Measurements from ENCODE around the gene RPL13A.

Gene RPL13A

GRCh38 chr19:49481020-49481683, 6.3 kb upstream of the RPL13A start:
- H3K27ac ChIP-seq, result no peak overlapping the region
- no peaks in the 10 kb centered on the region for H3K9me3 ChIP-seq
- H3K4me1 ChIP-seq (ENCODE audit: control insufficient read depth in 1 of 2, insufficient read depth in 1 of 2, low read depth in 1 of 2, low read length in 1 of 2), result peaks cover 0 to 8% of the 10 kb centered on the region in 2 experiments
- H3K36me3 ChIP-seq, result no peaks in the 10 kb centered on the region
- H3K4me3 ChIP-seq (ENCODE audit: low read depth in 1 of 2, low read length in 1 of 2), result no peak overlapping the region
- H3K27me3 ChIP-seq, result no peaks in the 10 kb centered on the region
- TF ChIP-seq CTCF (IDR thresholded peaks at IDR 0.05), result no peak

- TF ChIP-seq CTCF (IDR thresholded peaks at IDR 0.05), result no peak
- Histone ChIP-seq H3K27ac (no peak overlapping the region), H3K4me3 (ENCODE audit: low read depth in 1 of 2, low read length in 1 of 2) (no peak overlapping the region), H3K27me3 (no peaks in the 10 kb centered on the region), H3K36me3 (peaks cover 20% of the 10 kb centered on the region), H3K9me3 (no peaks in the 10 kb centered on the region), H3K4me1 (ENCODE audit: control insufficient read depth in 1 of 2, insufficient read depth in 1 of 2, low read depth in 1 of 2, low read length in 1 of 2) (peaks cover 21 to 24% of the 10 kb centered on the region in 2 experiments)
Measured at GRCh38 chr19:49486232-49486631, 1.2 kb upstream of the RPL13A start.

GRCh38 chr19:49486710-49487276, 615 bp upstream of the RPL13A start:
- Histone ChIP-seq H3K27ac (peak overlapping the region; percentile 83), H3K36me3 (peaks cover 26% of the 10 kb centered on the region), H3K4me3 (ENCODE audit: low read depth in 1 of 2, low read length in 1 of 2) (peak overlapping the region; percentile 84 to 86), H3K4me1 (ENCODE audit: control insufficient read depth in 1 of 2, insufficient read depth in 1 of 2, low read depth in 1 of 2, low read length in 1 of 2) (peaks cover 21 to 24% of the 10 kb centered on the region in 2 experiments), H3K9me3 (no peaks in the 10 kb centered on the region), H3K27me3 (no peaks in the 10 kb centered on the region)
- TF ChIP-seq CTCF (IDR thresholded peaks at IDR 0.05), result no peak

- Histone ChIP-seq H3K9me3 (no peaks in the 10 kb centered on the region), H3K4me1 (ENCODE audit: control insufficient read depth in 1 of 2, insufficient read depth in 1 of 2, low read depth in 1 of 2, low read length in 1 of 2) (peaks cover 21 to 24% of the 10 kb centered on the region in 2 experiments), H3K27ac (peak overlapping the region; percentile 83), H3K36me3 (peaks cover 37% of the 10 kb centered on the region), H3K27me3 (no peaks in the 10 kb centered on the region), H3K4me3 (ENCODE audit: low read depth in 1 of 2, low read length in 1 of 2) (peak overlapping the region; percentile 84 to 86)
- TF ChIP-seq CTCF (IDR thresholded peaks at IDR 0.05), result no peak
Measured at GRCh38 chr19:49488046-49488862, 846 bp downstream of the RPL13A start.

- H3K36me3 ChIP-seq, result peaks cover 37% of the 10 kb centered on the region
- no peak for TF ChIP-seq CTCF (IDR thresholded peaks at IDR 0.05)
- peak overlapping the region; percentile 84 to 86 for H3K4me3 ChIP-seq (ENCODE audit: low read depth in 1 of 2, low read length in 1 of 2)
- H3K4me1 ChIP-seq (ENCODE audit: control insufficient read depth in 1 of 2, insufficient read depth in 1 of 2, low read depth in 1 of 2, low read length in 1 of 2), result peaks cover 21 to 24% of the 10 kb centered on the region in 2 experiments
- no peaks in the 10 kb centered on the region for H3K9me3 ChIP-seq
- peak overlapping the region; percentile 83 for H3K27ac ChIP-seq
- no peaks in the 10 kb centered on the region for H3K27me3 ChIP-seq
Measured at GRCh38 chr19:49488863-49489537, 1.6 kb downstream of the RPL13A start.
